GM19328 (cell line): ENCODE results near the gene HBE1.
"Not testable (repeated sequence)": the region's sequence is repeated elsewhere in the genome, so short reads cannot be mapped to it uniquely, and the experiment has no call there.

Source experiments
- ATAC-seq: cut with Tn5 transposase; IDR thresholded peaks from one replicate; pipeline ENCODE4 v1.9.1; 2021; ENCODE audit warnings: mild to moderate bottlenecking, moderate library complexity; ENCODE audit not compliant: unreplicated experiment

The HBE1 gene

DNA sequence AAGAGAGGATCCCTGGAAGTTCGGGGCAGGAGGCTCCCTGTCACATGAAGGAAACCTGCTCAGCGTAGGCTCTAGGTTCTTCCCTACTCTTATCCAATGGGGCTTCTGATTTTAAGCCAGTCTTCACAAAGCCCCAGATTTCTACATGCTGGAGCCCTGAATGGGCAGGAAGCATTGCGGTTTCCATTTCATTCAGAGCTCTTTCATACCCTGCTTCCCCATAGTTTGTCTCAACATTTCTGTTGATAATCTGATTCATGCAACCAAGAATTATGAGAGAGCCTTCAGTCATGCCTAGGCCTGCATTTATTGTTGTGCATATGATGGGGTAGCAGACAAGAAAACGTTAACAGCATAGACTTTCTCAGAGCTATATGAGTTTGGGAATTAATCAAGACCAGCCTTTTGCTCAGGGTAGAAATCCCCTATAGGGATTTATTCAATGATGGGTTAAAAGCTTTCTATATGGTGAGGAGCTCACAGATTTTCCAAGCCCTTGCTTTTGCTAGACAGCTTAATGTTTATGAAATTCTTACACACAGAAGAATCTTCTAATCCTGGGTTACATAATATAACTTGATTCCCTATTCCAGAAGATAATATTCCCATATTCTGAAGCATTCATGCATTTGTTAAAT lies 16.1 kb upstream of the HBE1 start:
- no peak for ATAC-seq

DNA sequence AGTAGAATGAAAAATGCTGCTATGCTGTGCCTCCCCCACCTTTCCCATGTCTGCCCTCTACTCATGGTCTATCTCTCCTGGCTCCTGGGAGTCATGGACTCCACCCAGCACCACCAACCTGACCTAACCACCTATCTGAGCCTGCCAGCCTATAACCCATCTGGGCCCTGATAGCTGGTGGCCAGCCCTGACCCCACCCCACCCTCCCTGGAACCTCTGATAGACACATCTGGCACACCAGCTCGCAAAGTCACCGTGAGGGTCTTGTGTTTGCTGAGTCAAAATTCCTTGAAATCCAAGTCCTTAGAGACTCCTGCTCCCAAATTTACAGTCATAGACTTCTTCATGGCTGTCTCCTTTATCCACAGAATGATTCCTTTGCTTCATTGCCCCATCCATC lies 14.9 kb upstream of the HBE1 start:
- ATAC-seq, result no peak

DNA sequence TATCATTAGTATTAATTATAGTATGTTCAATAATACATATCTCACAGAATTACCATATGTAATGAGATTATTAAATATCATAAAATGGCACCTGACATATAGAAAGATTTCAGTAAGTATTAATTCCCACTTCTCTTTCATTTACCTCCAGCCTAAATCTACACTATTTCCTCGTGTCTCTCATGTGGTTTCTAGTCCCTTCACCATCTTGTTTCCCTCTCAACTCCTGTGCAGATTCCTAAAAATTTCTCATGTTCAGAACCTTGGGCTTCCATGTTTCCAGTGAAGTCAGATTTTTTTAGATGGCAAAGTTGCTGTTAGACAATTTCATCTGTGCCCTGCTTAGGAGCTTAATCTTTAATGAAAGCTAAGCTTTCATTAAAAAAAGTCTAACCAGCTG lies 14.1 kb upstream of the HBE1 start:
- no peak for ATAC-seq

DNA sequence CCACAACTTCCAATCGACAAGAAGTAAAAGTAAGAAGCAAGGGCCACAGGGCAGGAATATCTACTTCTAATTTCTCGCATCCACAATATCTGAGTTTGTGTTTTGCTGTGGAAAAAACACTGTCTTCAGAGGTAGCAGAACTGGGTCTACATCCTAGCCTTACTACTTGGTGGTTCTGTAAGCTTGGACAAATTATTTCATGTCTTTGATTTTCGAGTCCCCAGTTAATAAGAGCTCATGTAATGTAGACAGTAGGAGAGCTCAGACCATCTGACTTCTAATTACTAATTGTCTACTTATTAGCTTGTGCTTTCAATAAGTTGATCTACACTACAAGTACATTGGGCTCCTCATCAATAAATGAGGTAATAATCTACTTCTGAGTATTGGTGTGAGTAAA lies 13.3 kb upstream of the HBE1 start:
- no peak for ATAC-seq

DNA sequence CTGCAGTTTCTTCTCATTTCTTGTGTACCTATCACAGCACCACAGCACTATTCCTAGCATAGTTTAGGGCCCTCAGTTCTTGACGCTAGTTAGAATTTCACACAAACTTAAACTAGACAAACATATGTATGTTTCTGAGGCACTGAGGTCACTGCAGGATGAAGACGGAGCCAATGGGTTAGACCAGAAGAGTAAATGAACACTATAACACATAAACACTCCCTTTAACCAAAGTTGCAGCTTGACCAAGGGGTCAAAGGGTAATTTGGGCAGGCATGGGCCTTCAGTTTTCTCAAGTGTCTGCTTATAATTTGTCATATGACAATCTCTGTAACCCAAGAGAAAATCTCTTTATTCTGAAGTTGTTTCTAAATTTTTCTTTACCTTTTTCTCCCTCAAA lies 12.9 kb upstream of the HBE1 start:
- ATAC-seq, result no peak

DNA sequence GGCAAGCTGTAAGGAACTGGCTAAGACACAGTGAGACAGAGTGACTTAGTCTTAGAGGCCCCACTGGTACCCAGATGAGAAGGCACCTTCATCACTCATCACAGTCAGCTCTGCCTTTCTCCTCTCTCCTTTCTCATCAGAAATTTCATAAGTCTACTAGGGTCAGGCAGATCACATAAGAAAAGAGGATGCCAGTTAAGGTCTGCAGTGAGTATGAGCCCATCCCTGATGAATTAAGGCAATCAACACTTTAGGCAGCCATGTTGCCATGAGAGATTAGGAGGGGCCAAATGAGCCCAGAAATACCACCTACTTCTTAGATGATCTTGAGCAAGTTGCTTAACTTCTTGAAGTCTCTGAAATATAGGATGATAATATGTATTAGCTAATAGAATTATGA lies 11.9 kb upstream of the HBE1 start:
- no peak for ATAC-seq

DNA sequence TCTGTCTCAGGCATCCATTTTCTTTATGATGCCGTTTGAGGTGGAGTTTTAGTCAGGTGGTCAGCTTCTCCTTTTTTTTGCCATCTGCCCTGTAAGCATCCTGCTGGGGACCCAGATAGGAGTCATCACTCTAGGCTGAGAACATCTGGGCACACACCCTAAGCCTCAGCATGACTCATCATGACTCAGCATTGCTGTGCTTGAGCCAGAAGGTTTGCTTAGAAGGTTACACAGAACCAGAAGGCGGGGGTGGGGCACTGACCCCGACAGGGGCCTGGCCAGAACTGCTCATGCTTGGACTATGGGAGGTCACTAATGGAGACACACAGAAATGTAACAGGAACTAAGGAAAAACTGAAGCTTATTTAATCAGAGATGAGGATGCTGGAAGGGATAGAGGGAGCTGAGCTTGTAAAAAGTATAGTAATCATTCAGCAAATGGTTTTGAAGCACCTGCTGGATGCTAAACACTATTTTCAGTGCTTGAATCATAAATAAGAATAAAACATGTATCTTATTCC lies 10.9 kb upstream of the HBE1 start:
- ATAC-seq, result peak; percentile 88

DNA sequence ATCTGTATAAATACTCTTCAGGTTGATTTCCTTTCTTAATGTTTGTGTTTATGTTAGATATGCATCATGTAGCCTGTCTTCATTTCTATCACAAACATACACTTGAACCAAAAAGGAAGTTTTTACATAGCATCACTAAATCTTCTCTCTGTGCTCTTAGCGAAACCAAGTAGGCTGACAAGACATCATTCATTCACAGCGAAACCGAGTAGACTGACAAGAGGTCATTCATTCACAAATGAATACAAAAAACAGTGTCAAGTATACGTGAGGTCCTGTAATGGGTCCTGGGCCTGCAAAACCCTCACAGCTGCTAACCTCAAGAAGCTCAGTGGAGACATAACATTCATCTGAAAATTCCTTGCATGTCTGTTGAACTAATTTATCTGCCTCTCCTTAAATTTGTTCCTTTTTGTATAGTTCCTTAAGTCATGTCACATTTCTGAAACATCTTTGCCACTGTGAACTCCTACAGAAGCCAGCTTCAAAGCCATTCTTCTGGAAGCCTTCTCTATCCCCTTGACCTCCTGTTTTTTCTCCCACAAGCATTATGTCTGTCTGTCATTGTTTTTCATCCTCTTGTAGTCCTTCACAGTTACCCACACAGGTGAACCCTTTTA lies 9.8 kb upstream of the HBE1 start:
- no peak for ATAC-seq

DNA sequence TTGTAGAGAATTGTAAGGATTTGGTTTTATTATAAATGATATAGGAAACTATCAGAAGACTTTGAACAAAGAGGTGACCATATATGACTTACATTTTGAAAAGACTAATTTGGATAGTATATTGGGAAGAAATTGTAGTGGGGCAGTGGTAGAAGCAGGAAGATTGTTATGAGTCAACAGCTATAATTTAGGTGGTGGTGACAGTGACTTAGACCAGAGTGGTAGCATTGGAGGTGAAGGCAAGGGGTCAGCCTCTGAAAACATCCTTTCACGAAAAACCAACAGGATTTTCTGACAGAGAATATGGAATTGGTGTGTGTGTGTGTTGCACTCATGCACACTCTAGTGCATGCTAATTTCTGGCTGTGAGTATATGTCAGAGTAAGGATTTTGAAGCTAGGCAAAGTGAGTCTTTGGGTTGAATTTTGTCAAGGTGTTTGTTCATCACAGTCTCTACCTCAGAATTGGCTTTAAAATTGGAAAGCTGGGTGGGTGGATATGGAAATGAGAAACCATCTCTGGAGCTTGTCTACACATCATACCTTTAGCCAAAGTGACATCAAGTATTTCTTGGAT lies 8.2 kb upstream of the HBE1 start:
- no peak for ATAC-seq

DNA sequence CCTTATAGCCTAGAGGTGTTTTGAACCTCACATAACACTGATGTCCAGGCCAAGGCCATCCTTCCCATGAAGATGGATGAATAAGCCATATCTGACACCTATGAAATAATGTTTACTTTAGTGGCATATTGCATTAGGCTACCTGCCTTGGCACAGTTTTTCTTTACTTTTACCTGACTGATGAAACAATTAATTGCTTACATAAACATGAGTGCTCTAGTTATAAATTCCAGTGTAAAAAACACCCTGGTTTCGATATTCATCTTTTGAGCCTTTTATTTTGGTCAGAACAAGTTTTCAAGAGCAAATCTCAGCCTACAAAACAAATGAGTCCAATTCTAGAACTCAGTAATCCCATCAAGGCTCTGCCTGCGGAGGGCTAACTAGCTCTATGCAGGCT lies 7.0 kb upstream of the HBE1 start:
- no peak for ATAC-seq

DNA sequence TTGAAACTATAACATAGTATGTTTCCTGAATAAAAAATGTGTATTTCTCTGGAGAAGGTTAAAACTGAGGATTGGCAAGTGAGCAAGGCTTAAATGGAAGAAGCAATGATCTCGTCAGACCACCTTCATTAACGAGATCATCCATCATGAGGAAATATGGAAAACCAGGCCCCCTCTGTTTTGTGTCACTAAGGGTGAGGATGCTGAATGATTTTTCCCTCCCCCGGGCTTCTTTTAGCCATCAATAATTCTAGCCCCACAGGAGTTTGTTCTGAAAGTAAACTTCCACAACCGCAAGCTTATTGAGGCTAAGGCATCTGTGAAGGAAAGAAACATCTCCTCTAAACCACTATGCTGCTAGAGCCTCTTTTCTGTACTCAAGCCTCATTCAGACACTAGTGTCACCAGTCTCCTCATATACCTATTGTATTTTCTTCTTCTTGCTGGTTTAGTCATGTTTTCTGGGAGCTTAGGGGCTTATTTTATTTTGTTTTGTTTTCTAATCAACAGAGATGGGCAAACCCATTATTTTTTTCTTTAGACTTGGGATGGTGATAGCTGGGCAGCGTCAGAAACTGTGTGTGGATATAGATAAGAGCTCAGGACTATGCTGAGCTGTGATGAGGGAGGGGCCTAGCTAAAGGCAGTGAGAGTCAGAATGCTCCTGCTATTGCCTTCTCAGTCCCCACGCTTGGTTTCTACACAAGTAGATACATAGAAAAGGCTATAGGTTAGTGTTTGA lies 5.8 kb upstream of the HBE1 start:
- ATAC-seq, result no peak

DNA sequence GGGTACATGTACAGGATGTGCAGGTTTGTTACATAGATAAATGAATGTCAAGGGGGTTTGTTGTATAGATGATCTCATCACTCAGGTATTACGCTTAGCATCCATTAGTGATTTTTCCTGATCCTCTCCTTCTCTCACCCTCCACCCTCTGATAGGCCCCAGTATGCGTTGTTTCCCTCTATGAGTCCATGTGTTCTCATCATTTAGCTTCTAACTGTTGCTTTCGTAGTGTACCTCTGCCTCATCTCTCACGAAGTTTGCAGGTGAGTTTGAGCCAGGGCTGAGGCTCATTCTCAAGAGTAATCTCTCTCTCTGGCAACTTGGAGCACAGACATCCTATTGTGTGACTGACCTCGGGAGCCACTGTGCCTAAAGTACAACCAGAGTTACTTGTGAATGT lies 4.7 kb upstream of the HBE1 start:
- no peak for ATAC-seq

DNA sequence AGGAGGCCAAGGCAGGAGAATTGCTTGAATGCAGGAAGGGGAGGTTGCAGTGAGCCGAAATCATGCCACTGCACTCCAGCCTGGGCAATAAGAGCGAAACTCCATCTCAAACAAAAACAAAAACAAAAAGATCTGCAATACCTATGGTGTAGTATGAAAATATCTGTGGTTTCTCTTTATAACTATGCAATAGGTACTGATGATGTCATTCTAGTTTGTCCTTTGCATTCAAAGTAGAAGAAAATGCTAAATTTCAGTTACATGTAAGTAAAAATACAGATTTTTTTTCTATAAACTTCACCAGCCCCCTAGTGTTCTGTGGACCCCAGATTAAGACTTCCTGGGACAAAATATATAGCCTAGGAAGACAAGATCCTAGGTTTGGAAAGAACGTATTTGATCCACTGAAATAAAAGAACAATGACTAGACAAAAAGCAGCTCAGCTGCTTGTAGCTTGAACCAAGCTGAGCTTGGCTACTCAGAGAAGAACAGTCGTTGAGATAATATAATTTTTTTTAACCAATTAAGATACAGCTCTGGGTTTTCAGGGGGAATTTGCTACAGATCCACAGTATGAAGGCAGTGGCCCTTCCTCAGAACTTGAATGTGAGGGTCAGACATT lies 2.8 kb upstream of the HBE1 start:
- ATAC-seq, result no peak

DNA sequence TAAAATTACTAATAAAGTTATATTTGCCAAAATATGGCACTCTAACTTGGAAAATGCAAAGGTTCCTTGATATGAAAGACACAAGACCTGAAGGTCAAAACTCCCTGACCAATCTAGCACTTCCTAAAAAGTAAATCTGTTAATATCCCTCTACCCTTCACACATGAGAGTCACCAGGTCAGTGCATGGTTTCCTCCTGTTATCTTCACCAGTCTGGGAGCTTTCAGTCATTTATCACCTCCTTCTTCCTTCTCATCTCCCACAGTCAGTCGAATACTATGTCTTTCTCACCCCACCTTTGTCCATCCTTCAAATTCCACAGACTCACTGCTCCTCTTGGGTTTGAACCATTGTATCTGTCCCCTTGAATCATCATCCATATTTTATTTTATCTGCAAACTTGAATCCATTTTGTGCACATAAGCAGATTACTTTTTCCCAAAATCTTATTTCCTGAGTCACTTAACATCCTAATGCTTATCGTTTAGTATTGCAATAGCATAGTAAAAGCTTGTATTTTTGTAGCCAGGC lies 2.6 kb downstream of the HBE1 start:
- no peak for ATAC-seq

DNA sequence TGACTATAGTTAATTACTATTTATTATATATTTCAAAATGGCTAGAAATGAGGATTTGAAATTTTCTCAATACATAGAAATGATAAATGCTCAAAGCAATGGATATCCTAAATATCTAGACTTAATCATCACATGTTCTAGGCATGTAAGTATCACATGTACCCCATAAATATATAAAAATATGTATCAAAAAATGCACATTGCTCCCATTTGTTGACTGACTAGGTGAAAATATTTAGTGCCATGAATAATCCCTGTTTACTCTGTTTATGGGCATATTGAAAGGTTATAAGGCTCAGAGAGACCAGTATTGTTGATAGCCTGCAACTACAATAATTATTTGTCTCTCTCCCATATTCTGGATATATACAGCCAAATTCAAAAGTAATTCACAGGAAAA lies 3.1 kb downstream of the HBE1 start:
- ATAC-seq, result no peak

DNA sequence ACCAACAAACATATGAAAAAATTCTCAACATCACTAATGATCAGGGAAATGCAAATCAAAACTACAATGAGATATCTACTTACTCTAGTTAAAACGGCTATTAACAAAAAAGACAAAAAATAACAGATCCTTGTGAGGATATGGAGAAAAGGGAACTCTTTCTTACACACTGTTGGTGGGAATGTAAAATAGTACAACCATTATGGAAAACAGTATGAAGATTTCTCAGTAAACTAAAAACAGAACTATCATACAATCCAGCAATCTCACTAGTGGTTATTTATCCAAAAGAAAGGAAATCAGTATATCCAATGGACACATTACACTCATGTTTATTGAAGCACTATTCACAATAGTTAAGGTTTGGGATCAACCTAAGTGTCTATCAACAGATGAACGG lies 3.9 kb downstream of the HBE1 start:
- no peak for ATAC-seq

DNA sequence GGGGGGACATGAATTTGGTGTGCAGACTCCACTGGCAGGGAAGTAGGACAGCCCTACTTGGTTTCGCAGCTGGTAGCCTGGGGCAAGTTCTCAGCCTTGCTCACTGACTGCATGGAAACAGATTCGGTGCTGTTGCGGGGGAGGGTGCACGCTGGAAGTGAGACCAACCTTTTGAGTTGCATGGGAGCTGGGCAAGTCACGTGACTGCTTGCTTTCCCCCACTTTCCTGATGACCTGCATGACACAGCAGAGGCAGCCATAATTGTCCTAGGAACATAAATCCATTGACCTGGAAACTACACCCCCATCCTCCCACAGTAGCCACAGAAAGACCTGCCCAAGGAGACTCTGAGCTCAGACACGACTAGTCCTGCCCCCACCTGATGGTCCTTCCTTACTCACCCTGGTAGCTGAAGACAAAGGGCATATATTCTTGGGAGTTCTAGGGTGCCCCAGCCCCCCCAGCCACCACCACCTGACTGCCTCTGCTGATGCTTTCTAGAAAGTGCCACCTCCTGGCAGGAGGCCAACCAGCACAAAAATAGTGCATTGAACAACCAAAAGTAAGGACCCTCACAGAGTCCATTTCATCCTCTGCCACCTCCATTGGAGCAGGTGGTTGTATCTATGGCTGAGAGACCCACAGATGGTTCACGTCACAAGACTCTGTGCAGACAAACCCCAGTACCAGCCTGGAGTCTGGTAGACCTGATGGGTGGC lies 11.0 kb downstream of the HBE1 start:
- no peak for ATAC-seq

DNA sequence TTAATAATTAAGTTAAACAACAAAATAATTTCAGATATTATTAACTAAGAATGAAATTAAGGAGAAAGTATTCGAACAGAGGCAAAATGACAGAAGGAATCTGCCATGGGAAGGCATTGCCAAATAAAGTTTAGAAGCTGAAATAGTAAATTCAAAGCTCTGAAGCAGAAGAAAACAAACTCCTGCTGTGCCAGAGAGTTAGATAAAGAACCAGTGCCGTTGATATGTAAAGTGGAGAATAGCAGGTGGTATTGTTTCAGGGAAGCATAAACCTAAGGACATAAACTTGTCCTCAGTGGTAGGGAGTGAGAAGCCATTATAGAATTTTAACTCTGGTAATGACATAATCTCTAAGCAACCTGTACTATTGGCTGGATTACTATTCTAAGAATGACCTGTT lies 12.4 kb downstream of the HBE1 start:
- no peak for ATAC-seq

DNA sequence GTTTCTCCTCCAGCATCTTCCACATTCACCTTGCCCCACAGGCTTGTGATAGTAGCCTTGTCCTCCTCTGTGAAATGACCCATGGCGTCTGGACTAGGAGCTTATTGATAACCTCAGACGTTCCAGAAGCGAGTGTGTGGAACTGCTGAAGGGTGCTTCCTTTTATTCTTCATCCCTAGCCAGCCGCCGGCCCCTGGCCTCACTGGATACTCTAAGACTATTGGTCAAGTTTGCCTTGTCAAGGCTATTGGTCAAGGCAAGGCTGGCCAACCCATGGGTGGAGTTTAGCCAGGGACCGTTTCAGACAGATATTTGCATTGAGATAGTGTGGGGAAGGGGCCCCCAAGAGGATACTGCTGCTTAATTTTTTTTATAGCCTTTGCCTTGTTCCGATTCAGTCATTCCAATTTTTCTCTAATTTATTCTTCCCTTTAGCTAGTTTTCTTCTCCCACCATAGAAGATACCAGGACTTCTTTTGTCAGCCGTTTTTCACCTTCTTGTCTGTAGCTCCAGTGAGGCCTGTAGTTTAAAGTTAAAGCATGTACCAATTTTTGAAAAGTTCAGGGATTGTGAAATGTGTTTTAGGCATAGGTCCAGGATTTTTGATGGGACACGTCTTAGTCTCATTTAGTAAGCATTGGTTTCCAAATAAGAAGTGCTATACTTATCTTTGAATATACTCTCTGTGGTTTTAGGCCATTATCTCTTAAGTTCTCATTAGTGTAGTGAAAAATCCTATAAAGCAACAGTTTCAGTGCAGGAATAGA lies 14.9 kb downstream of the HBE1 start, which contains the start of gene HBG2:
TSS of gene HBG2 (minus strand) at position 136 of the 768 bp plus-strand sequence. CDS start at position 83, 53 bp downstream.
- ATAC-seq, result not testable (repeated sequence)

DNA sequence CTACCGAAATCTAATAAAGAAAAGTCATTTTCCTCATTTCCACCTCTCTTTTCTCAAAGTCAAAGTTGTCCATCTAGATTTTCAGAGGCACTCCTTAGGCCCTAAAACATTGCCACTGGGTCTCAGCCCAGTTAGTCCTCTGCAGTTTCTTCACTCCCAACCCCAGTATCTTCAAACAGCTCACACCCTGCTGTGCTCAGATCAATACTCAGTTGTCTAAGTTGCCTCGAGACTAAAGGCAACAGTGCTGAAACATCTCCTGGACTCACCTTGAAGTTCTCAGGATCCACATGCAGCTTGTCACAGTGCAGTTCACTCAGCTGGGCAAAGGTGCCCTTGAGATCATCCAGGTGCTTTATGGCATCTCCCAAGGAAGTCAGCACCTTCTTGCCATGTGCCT lies 15.7 kb downstream of the HBE1 start:
- ATAC-seq, result not testable (repeated sequence)
